Fibroblast of villous mesenchyme (primary cell): ENCODE results near the gene GJE1. TPM values are rescaled to one million over a fixed set of nuclear protein-coding genes. Genes with fewer than 3 reads are reported as not detected.
"Not testable (repeated sequence)": the region's sequence is repeated elsewhere in the genome, so short reads cannot be mapped to it uniquely, and the experiment has no call there.

Experiments
- DNase-seq: peaks from one replicate; pipeline ENCODE4 v3.0.0-alpha.2; 2010; ENCODE audit warnings: low read depth
- H3K4me3 ChIP-seq: 2 replicates; pipeline ENCODE4 v1.5.1; 2011; ENCODE audit warnings: low read depth, mild to moderate bottlenecking, low read length
- CTCF ChIP-seq: IDR thresholded peaks from 2 replicates; pipeline ENCODE4 v1.5.1; 2012; ENCODE audit warnings: low read depth, mild to moderate bottlenecking, low read length; ENCODE audit not compliant: insufficient read depth
- total RNA-seq: library from RNA; depleted of rRNA; stranded (reverse); fragments of >200 nt; gene quantifications from 2 replicates; pipeline ENCODE4 v1.2.3, GENCODE V29; 2012

The GJE1 gene
- total RNA-seq, 1 donor = not detected

DNA sequence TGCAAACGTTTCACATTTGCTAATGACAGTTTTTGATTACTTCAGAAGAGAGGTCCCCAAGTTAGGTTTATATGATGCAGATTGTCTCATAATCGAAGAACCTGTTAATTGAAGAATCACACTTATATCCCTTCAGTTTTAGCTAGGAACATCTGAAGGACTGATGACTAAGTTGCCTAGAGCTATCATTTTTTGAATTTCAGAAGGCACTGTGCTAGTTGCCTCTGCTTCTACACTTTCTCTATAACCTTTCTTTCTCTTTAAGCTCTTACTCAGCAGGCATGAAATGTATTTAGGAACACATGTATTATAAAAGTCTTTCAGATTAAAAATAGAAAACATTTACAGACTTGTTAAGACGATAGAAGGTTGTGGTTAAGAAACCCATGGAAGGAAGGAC, 14.4 kb upstream of the GJE1 start:
- no peak for TF ChIP-seq CTCF
- no peak for DNase-seq
- H3K4me3 ChIP-seq = no peak overlapping the region

DNA sequence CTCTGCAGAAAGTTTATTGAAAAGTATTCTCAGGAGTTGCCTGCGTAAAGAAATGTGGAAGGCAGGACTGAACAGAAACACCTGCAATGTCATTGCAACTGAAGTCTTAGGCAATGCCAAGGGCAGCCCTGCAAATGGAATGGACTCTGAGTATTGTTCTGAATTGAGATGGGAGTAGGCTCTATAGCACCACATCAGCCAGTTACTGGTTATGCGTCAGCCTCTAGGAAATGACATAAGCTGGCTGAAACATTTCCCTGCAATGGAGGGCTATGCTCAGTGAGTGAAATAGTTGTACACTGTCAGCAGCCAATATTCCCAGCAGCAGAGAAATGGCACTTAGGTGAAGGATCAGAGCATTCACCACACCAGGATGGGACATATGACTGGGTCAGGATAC, 13.8 kb upstream of the GJE1 start:
- no peak overlapping the region for H3K4me3 ChIP-seq
- no peak for TF ChIP-seq CTCF
- no peak for DNase-seq

GRCh38 chr6:142121342-142121741, 11.4 kb upstream of the GJE1 start:
- no peak for DNase-seq
- TF ChIP-seq CTCF = no peak
- no peak overlapping the region for H3K4me3 ChIP-seq

GRCh38 chr6:142130814-142131213, 1.9 kb upstream of the GJE1 start:
- TF ChIP-seq CTCF = no peak
- H3K4me3 ChIP-seq = no peak overlapping the region
- no peak for DNase-seq

GRCh38 chr6:142138876-142139275, 6.2 kb downstream of the GJE1 start:
- TF ChIP-seq CTCF = no peak
- no peak for DNase-seq
- H3K4me3 ChIP-seq = no peak overlapping the region

GRCh38 chr6:142141531-142141930, 8.8 kb downstream of the GJE1 start:
- not testable (repeated sequence) for H3K4me3 ChIP-seq, DNase-seq

DNA sequence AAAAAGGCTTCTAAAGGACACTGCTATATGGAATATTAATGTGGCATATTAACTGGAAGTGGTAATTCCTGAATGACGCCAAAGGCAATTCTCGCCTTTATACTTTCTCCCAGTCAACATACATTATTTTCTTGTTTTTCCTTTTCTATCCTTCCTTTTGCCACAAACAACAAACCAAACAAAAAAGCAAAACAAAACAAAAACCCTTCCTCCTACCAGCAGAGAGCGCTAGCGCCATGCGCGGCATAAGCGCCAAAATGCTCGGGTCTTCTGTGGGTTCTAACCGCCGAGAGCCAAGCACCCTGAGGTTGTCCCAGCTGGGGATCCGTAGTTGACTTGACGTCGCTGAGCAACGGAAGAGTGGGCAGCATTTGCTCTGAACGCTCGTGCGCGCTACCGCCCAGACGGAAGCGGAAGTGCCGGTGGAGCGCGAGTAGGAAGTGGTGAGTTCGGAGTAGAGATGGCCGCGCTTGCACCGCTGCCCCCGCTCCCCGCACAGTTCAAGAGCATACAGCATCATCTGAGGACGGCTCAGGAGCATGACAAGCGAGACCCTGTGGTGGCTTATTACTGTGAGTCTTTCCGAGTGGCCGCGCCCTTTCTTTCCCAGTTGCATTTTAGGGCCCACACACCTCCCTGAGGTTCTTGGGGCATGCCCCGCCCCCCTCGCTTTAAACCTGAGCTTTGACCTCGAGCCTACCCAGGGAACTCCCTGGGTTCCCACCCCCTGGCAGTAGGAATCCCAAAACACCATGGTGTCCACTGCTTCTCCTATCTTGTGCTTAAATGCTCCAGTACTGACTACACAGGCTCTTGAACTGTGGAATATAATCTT, 14.3 kb downstream of the GJE1 start, which contains the start of the genes NMBR and VTA1:
NMBR (minus strand) TSS at position 295 of the 835 bp plus-strand sequence. CDS start 58,464 bp downstream, outside the sequence.
VTA1 (plus strand) TSS at position 436 of the 835 bp plus-strand sequence; CDS start at position 461, 25 bp downstream.
- H3K4me3 ChIP-seq = peak within 1 kb of the TSS; percentile 74
- peak; percentile 83 for TF ChIP-seq CTCF
- DNase-seq = peak; percentile 100
